ENCODE data around the gene RHBDF2.

- TF ChIP-seq ZNF384 (IDR thresholded peaks at IDR 0.05) = no peak
- TF ChIP-seq FOXA1 (IDR thresholded peaks at IDR 0.05) = no peak
- TF ChIP-seq HDGF (IDR thresholded peaks at IDR 0.05; ENCODE audit: borderline replicate concordance) = no peak
- TF ChIP-seq FOXM1 (IDR thresholded peaks at IDR 0.05; ENCODE audit: borderline replicate concordance) = no peak
- no peak for TF ChIP-seq TARDBP (IDR thresholded peaks at IDR 0.05)
- no peak for TF ChIP-seq CTBP1 (IDR thresholded peaks at IDR 0.05; ENCODE audit: borderline replicate concordance)
- TF ChIP-seq BHLHE40 (IDR thresholded peaks at IDR 0.05; ENCODE audit: borderline replicate concordance) = no peak
- TF ChIP-seq SUZ12 (IDR thresholded peaks at IDR 0.05) = no peak
- no peak for TF ChIP-seq SP1 (IDR thresholded peaks at IDR 0.05)
Observed at GRCh38 chr17:76422406-76422805, 78.8 kb downstream of the RHBDF2 start.
